Right ventricle myocardium inferior (tissue), 1 donor: ENCODE data around the gene PPFIA3. TPM values are rescaled to one million over a fixed set of nuclear protein-coding genes. Genes with fewer than 3 reads are reported as not detected.
A peak's percentile ranks its signal among the peaks of the same experiment; 100 is the strongest.

ENCODE experiments used
- ATAC-seq: fragments of 200-7000 bp; cut with Tn5 transposase; one replicate; pipeline ENCODE4 v1.9.1; 2020; ENCODE audit warnings: mild to moderate bottlenecking, moderate library complexity
- DNase-seq: peaks from one replicate; pipeline ENCODE4 v3.0.0; 2021; ENCODE audit errors: missing footprints
- intact Hi-C: fragments of 100-400 bp; cut with DNase I; formaldehyde crosslinking; loops from one replicate; pipeline ENCODE4 v1.11.0; 2022
- total RNA-seq: library from RNA; stranded (reverse); fragmentation: NEBNext Ultra II Directional; extraction: Animal tissue kit (Norgen Biotek cat#: 25700); gene quantifications from one replicate; pipeline ENCODE4 v1.2.1, GENCODE V29; 2021
- donor health status: DM: no; HTN: yes; CAD: no; lungs with severe emphysema.

The PPFIA3 gene
- total RNA-seq, 1 donor from 2014 or later = 4.1 TPM

- no peak for DNase-seq
- intact Hi-C loops = no loop called here
- ATAC-seq = no peak
These were observed 74.6 kb downstream of the PPFIA3 start for GRCh38 chr19:49193822-49194394.

- ATAC-seq = no peak
- DNase-seq = no peak
- intact Hi-C loops = no loop called here
These were observed 75.1 kb downstream of the PPFIA3 start for GRCh38 chr19:49194408-49194807.

DNA sequence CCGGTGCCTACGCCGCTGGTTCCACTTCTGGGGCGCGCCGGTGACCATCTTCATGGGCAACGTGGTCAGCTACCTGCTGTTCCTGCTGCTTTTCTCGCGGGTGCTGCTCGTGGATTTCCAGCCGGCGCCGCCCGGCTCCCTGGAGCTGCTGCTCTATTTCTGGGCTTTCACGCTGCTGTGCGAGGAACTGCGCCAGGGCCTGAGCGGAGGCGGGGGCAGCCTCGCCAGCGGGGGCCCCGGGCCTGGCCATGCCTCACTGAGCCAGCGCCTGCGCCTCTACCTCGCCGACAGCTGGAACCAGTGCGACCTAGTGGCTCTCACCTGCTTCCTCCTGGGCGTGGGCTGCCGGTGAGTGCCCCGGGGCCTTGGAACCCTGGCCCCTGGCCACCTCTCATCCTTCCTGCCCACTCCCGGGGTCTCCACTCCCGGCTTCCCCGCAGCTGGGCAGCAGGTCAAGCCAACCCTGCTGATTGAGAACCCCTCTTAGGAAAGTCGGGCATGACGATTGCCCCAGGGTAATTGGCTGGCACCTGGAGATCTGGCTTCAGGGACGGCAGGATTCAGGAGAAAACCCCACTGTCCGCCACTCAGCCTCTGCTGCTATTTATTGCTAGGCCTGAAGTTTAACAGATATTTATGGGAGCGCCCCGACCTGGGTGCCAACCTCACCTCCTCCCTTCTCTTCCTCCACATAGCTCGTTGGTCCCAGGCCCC lies 77.3 kb downstream of the PPFIA3 start:
- ATAC-seq (peak; percentile 82), DNase-seq (peak; percentile 70)
- intact Hi-C loops = loop anchor here (5.0 kb wide), 2 partner anchors 49 to 99 kb away; no protein-coding TSS in a partner anchor

GRCh38 chr19:49200238-49200862 lies 81.0 kb downstream of the PPFIA3 start:
- no peak for ATAC-seq
- intact Hi-C loops = no loop called here
- no peak for DNase-seq

Other genes starting within 250 kb of the PPFIA3 start
- 64.8 TPM for gene PPP1R15A, start 247.1 kb upstream of the PPFIA3 start, total RNA-seq
- not detected for gene TULP2, start 220.8 kb upstream of the PPFIA3 start, total RNA-seq
- 246 TPM for gene NUCB1, start 219.2 kb upstream of the PPFIA3 start, total RNA-seq
- gene DHDH, start 185.8 kb upstream of the PPFIA3 start, total RNA-seq = not detected
- 22.4 TPM for gene BAX, start 164.7 kb upstream of the PPFIA3 start, total RNA-seq
- 1,007 TPM for gene FTL, start 154.2 kb upstream of the PPFIA3 start, total RNA-seq
- 99.1 TPM for gene GYS1, start 126.2 kb upstream of the PPFIA3 start, total RNA-seq
- 46.8 TPM for gene RUVBL2, start 125.7 kb upstream of the PPFIA3 start, total RNA-seq
- not detected for gene LHB, start 102.5 kb upstream of the PPFIA3 start, total RNA-seq
- not detected for gene CGB3, start 95.2 kb upstream of the PPFIA3 start, total RNA-seq
- gene CGB2, start 87.7 kb upstream of the PPFIA3 start, total RNA-seq = not detected
- gene CGB1, start 82.6 kb upstream of the PPFIA3 start, total RNA-seq = not detected
- gene CGB5, start 75.7 kb upstream of the PPFIA3 start, total RNA-seq = not detected
- not detected for gene CGB8, start 70.4 kb upstream of the PPFIA3 start, total RNA-seq
- gene CGB7, start 61.8 kb upstream of the PPFIA3 start, total RNA-seq = not detected
- gene NTF4, start 54.7 kb upstream of the PPFIA3 start, total RNA-seq = not detected
- 0.81 TPM for gene KCNA7, start 46.8 kb upstream of the PPFIA3 start, total RNA-seq
- 110 TPM for gene SNRNP70, start 34.1 kb upstream of the PPFIA3 start, total RNA-seq
- gene LIN7B, start 5.2 kb upstream of the PPFIA3 start, total RNA-seq = 21.1 TPM
- gene C19orf73, start 401 bp upstream of the PPFIA3 start, total RNA-seq = 1.8 TPM
- gene HRC, start 35.9 kb downstream of the PPFIA3 start, total RNA-seq = 843 TPM
- 28.5 TPM for gene TRPM4, start 38.2 kb downstream of the PPFIA3 start, total RNA-seq
- 0.92 TPM for gene SLC6A16, start 205.6 kb downstream of the PPFIA3 start, total RNA-seq
- 9.1 TPM for gene CD37, start 215.9 kb downstream of the PPFIA3 start, total RNA-seq
- gene TEAD2, start 242.9 kb downstream of the PPFIA3 start, total RNA-seq = 63.6 TPM
- gene DKKL1, start 244.3 kb downstream of the PPFIA3 start, total RNA-seq = not detected